DND-41 (cell line): Measurements from ENCODE around the gene RYR2.

Experiments used
- ATAC-seq: fragments of 200-7000 bp; cut with Tn5 transposase; 3 replicates; pipeline ENCODE4 v1.9.1; 2021; ENCODE audit warnings: low read depth; ENCODE audit not compliant: insufficient read depth
- DNase-seq: peaks from one replicate; pipeline ENCODE4 v3.0.0-alpha.2; 2020
- H2AFZ ChIP-seq: 2 replicates; pipeline ENCODE4 v1.6.0; 2012; ENCODE audit warnings: low read depth, low read length
- H3K27ac ChIP-seq: 2 replicates; pipeline ENCODE4 v1.5.1; 2012; ENCODE audit warnings: low read length, inconsistent platforms
- H3K27me3 ChIP-seq: fragments of 200-600 bp; sonication (generic); 2 replicates; pipeline ENCODE4 v1.6.0; 2012; ENCODE audit warnings: low read length, mild to moderate bottlenecking, inconsistent platforms; ENCODE audit not compliant: insufficient read depth, poor library complexity
- H3K36me3 ChIP-seq: 2 replicates; pipeline ENCODE4 v1.5.1; 2012; ENCODE audit warnings: low read length, inconsistent platforms; ENCODE audit not compliant: insufficient read depth
- H3K4me1 ChIP-seq: 2 replicates; pipeline ENCODE4 v1.5.1; 2012; ENCODE audit warnings: mild to moderate bottlenecking, low read length; ENCODE audit not compliant: insufficient read depth
- H3K4me2 ChIP-seq: 2 replicates; pipeline ENCODE4 v1.6.0; 2012; ENCODE audit warnings: mild to moderate bottlenecking, moderate library complexity, low read length, inconsistent platforms; ENCODE audit not compliant: insufficient read depth
- H3K4me3 ChIP-seq, 2 experiments: fragments of 200-600 bp in 1 of 2; shearing (Covaris generic) in 1 of 2; 2 replicates each; pipeline ENCODE4 v1.5.1; 2012 to 2016; ENCODE audit warnings: inconsistent platforms in 2 of 2, low read length in 2 of 2, mild to moderate bottlenecking in 2 of 2, low read depth in 1 of 2, moderate library complexity in 1 of 2
- H3K79me2 ChIP-seq: 2 replicates; pipeline ENCODE4 v1.6.0; 2012; ENCODE audit warnings: low read length, inconsistent platforms; ENCODE audit not compliant: insufficient read depth
- H3K9ac ChIP-seq: 2 replicates; pipeline ENCODE4 v1.6.0; 2012; ENCODE audit warnings: low read depth, mild to moderate bottlenecking, inconsistent platforms, low read length, moderate library complexity
- H3K9me3 ChIP-seq: 2 replicates; pipeline ENCODE4 v1.5.1; 2012; ENCODE audit warnings: low read length, moderate library complexity, mild to moderate bottlenecking, inconsistent platforms; ENCODE audit not compliant: insufficient read depth, severe bottlenecking
- H4K20me1 ChIP-seq: 2 replicates; pipeline ENCODE4 v1.6.0; 2012; ENCODE audit warnings: low read length; ENCODE audit not compliant: insufficient read depth
- EZH2 ChIP-seq: IDR thresholded peaks from 3 replicates; pipeline ENCODE4 v1.6.1; 2012; ENCODE audit warnings: borderline replicate concordance, low read depth, mild to moderate bottlenecking, moderate library complexity, low read length, inconsistent platforms; ENCODE audit not compliant: severe bottlenecking
- TF ChIP-seq, protein P1 (sequence below): IDR thresholded peaks from 2 replicates; pipeline ENCODE4 v1.5.1; 2012; ENCODE audit warnings: borderline replicate concordance, low read length, moderate library complexity, mild to moderate bottlenecking; ENCODE audit not compliant: poor library complexity, severe bottlenecking; ENCODE audit errors: extremely low read depth

Gene RYR2

DNA sequence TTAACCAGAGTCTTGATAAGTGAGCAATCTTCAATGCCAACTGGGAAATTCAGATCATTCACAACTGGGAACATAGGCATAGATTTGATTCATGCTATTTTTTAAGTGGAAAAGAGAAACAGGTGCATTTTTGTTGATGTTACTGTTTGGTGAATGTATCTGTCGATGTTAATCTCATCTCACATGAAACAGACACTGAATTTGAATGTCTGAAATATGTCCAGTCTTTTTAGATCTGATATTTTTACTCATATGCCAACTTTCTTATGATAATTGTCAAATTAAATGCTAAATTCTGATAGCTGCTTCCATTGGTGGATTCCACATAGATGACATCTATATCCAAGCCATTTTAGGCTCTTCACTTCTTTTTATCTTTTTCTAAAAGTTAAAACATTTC lies 213.1 kb downstream of the RYR2 start:
- DNase-seq (no peak), ATAC-seq (no peak)
- H3K9me3 ChIP-seq: no peaks in the 10 kb centered on the region
- H3K9ac ChIP-seq: no peak overlapping the region
- no peaks in the 10 kb centered on the region for H3K79me2 ChIP-seq
- no peaks in the 10 kb centered on the region for H3K4me1 ChIP-seq
- no peaks in the 10 kb centered on the region for H4K20me1 ChIP-seq
- no peak overlapping the region for H2AFZ ChIP-seq
- H3K36me3 ChIP-seq: no peaks in the 10 kb centered on the region
- no peak overlapping the region for H3K4me3 ChIP-seq
- no peaks in the 10 kb centered on the region for H3K27me3 ChIP-seq
- no peak overlapping the region for H3K4me2 ChIP-seq
- no peak overlapping the region for H3K27ac ChIP-seq
- TF ChIP-seq EZH2: no peak
- TF ChIP-seq, protein P1, sequence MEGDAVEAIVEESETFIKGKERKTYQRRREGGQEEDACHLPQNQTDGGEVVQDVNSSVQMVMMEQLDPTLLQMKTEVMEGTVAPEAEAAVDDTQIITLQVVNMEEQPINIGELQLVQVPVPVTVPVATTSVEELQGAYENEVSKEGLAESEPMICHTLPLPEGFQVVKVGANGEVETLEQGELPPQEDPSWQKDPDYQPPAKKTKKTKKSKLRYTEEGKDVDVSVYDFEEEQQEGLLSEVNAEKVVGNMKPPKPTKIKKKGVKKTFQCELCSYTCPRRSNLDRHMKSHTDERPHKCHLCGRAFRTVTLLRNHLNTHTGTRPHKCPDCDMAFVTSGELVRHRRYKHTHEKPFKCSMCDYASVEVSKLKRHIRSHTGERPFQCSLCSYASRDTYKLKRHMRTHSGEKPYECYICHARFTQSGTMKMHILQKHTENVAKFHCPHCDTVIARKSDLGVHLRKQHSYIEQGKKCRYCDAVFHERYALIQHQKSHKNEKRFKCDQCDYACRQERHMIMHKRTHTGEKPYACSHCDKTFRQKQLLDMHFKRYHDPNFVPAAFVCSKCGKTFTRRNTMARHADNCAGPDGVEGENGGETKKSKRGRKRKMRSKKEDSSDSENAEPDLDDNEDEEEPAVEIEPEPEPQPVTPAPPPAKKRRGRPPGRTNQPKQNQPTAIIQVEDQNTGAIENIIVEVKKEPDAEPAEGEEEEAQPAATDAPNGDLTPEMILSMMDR: no peak

DNA sequence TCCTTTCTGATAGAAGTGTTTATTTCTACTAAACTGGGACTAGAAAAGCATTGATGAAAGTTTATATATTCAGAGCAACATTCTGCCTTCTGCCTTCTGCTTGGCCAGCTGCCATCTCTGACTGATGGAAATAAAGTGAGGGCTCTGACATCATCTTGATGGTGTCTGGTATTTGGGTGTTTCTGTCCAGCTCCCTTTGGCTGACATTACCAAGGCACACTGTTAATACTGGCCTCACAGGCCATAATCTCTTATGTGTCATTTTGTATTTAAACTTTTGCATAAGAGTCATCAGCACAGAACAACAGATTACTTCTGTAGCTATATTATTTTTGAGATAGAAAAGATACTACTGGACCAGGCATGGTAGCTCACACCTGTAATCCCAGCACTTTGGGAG lies 216.9 kb downstream of the RYR2 start:
- TF ChIP-seq, protein P1: no peak
- H3K9ac ChIP-seq: no peak overlapping the region
- no peaks in the 10 kb centered on the region for H3K9me3 ChIP-seq
- no peaks in the 10 kb centered on the region for H3K27me3 ChIP-seq
- ATAC-seq (no peak), DNase-seq (no peak)
- H3K79me2 ChIP-seq: no peaks in the 10 kb centered on the region
- H3K36me3 ChIP-seq: no peaks in the 10 kb centered on the region
- no peaks in the 10 kb centered on the region for H3K4me1 ChIP-seq
- no peak overlapping the region for H3K27ac ChIP-seq
- H3K4me3 ChIP-seq: no peak overlapping the region
- H4K20me1 ChIP-seq: no peaks in the 10 kb centered on the region
- H2AFZ ChIP-seq: no peak overlapping the region
- H3K4me2 ChIP-seq: no peak overlapping the region

DNA sequence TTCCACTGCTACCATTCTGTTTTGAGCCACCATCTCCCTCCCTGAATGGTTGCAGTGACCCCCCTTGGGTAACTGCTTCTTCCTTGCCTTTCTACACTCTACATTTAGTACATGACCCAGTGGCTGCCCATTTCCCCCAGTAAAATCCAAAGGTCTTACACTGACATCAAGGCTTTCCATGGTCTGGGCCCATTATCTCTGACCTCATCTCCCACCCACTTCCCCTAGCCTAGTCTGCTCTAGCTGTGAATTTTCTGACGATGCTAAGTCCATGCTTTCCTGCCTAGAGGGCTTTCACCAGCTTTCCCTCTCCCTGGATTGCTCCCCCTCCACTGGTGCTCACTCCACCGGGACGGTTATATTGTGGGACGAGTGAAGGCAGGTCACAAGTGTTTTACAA lies 219.2 kb downstream of the RYR2 start:
- no peak for DNase-seq
- H4K20me1 ChIP-seq: no peaks in the 10 kb centered on the region
- no peaks in the 10 kb centered on the region for H3K79me2 ChIP-seq
- H3K4me3 ChIP-seq: no peak overlapping the region
- H3K27ac ChIP-seq: no peak overlapping the region
- H3K9ac ChIP-seq: no peak overlapping the region
- H3K4me2 ChIP-seq: no peak overlapping the region
- no peak for ATAC-seq
- H3K9me3 ChIP-seq: no peaks in the 10 kb centered on the region
- no peaks in the 10 kb centered on the region for H3K4me1 ChIP-seq
- H3K27me3 ChIP-seq: no peaks in the 10 kb centered on the region
- no peak overlapping the region for H2AFZ ChIP-seq
- TF ChIP-seq EZH2: no peak
- TF ChIP-seq, protein P1: no peak
- no peaks in the 10 kb centered on the region for H3K36me3 ChIP-seq

DNA sequence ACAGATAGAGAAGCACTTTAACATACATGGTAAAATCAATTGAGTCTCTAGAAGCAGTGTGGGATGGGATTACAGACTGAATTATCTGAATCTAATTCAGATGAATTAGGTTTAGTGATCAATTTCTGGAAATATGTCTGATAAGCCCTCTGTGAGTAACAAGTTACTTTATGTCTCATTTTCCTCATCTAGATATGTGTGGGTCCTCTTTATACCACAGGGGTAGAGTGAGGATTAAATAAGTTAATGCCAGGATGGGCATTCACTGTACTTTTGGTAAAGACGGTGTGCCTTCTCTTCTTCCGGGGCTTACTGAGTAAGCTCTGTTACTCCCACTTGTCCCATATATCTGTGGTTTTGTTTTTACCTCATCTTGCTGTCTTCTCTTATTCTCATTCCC lies 225.8 kb downstream of the RYR2 start:
- ATAC-seq (no peak), DNase-seq (no peak)
- Histone ChIP-seq H3K4me1 (no peaks in the 10 kb centered on the region), H3K4me2 (no peak overlapping the region), H3K9me3 (no peaks in the 10 kb centered on the region), H2AFZ (no peak overlapping the region), H3K4me3 (no peak overlapping the region), H3K27me3 (no peaks in the 10 kb centered on the region), H3K9ac (no peak overlapping the region), H3K27ac (no peak overlapping the region), H3K36me3 (no peaks in the 10 kb centered on the region), H4K20me1 (no peaks in the 10 kb centered on the region), H3K79me2 (no peaks in the 10 kb centered on the region)
- TF ChIP-seq, protein P1: no peak
- TF ChIP-seq EZH2: no peak
